Measurements from ENCODE around the gene LYZL4. TPM values are rescaled to one million over a fixed set of nuclear protein-coding genes. Genes with fewer than 3 reads are reported as not detected.

LYZL4 gene
- polyA plus RNA-seq, 1 of the 3 experiments (the other 2 are of a cell fraction), result not detected

GRCh38 chr3:42440924-42441323, 30.5 kb upstream of the LYZL4 start (continued):
- TF ChIP-seq, protein P1, sequence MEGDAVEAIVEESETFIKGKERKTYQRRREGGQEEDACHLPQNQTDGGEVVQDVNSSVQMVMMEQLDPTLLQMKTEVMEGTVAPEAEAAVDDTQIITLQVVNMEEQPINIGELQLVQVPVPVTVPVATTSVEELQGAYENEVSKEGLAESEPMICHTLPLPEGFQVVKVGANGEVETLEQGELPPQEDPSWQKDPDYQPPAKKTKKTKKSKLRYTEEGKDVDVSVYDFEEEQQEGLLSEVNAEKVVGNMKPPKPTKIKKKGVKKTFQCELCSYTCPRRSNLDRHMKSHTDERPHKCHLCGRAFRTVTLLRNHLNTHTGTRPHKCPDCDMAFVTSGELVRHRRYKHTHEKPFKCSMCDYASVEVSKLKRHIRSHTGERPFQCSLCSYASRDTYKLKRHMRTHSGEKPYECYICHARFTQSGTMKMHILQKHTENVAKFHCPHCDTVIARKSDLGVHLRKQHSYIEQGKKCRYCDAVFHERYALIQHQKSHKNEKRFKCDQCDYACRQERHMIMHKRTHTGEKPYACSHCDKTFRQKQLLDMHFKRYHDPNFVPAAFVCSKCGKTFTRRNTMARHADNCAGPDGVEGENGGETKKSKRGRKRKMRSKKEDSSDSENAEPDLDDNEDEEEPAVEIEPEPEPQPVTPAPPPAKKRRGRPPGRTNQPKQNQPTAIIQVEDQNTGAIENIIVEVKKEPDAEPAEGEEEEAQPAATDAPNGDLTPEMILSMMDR (IDR thresholded peaks at IDR 0.05), result no peak
- no peak for TF ChIP-seq EP300 (IDR thresholded peaks at IDR 0.05; ENCODE audit: borderline replicate concordance in 1 of 2, low read depth in 1 of 2, low read length in 1 of 2)
- TF ChIP-seq FOXM1 (IDR thresholded peaks at IDR 0.05; ENCODE audit: low read depth), result no peak
- TF ChIP-seq JUND (IDR thresholded peaks at IDR 0.05), result no peak
- no peak for TF ChIP-seq GABPA (IDR thresholded peaks at IDR 0.05; ENCODE audit: low read depth)
- TF ChIP-seq, protein P2, sequence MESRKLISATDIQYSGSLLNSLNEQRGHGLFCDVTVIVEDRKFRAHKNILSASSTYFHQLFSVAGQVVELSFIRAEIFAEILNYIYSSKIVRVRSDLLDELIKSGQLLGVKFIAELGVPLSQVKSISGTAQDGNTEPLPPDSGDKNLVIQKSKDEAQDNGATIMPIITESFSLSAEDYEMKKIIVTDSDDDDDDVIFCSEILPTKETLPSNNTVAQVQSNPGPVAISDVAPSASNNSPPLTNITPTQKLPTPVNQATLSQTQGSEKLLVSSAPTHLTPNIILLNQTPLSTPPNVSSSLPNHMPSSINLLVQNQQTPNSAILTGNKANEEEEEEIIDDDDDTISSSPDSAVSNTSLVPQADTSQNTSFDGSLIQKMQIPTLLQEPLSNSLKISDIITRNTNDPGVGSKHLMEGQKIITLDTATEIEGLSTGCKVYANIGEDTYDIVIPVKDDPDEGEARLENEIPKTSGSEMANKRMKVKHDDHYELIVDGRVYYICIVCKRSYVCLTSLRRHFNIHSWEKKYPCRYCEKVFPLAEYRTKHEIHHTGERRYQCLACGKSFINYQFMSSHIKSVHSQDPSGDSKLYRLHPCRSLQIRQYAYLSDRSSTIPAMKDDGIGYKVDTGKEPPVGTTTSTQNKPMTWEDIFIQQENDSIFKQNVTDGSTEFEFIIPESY (IDR thresholded peaks at IDR 0.05; ENCODE audit: borderline replicate concordance, low read depth), result no peak
- TF ChIP-seq IRF3 (IDR thresholded peaks at IDR 0.05; ENCODE audit: low read depth, low read length), result no peak
- no peak for TF ChIP-seq YY1 (IDR thresholded peaks at IDR 0.05; ENCODE audit: low read depth)
- no peak for TF ChIP-seq POLR2AphosphoS5 (IDR thresholded peaks at IDR 0.05; ENCODE audit: low read depth, low read length)
- no peak for TF ChIP-seq FOSL2 (IDR thresholded peaks at IDR 0.05; ENCODE audit: borderline replicate concordance, low read depth)
- no peak for TF ChIP-seq RFX5 (IDR thresholded peaks at IDR 0.05; ENCODE audit: low read length)

DNA sequence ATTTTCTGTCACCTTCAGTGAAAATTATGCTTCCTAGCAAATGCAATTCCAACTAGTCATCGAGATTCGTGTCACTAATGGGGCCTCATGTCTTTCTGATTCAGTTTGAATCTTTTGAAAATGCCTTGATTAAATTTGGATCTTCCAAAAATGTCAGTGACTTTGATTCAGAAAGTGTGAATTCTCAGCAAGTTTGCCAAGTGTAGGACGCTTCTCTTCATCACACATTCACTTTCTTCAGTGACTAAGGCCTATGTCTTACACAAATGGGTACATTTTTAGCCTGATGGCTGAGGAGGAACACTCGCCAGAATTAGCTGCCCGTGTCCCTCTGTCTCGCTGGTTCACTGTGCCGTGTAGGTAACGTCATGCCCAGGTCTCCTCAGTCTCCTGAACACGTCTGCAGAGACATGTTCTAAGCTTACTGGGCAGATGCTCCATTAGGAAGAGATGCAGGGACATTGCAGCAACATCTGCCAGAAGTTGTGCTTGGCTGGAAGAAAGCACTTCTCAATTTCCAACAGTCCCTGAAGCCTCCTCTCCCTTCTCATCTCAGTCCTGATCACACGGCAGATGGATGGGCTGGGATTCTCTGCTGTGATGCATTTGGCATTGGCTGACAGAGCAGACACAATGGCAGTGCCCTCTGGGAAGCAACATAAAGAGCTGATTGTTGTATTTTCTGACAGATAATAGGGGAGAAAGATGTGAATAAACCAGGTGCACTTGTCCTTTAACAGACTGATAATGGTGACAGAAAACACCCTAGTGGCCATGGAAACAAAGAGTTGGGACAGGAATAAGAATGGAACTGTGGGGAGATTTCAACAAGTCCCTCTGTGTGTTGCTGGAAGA, 29.1 kb upstream of the LYZL4 start:
- no peaks in the 10 kb centered on the region; the same call in 1 of the 2 replicates for H3K27me3 ChIP-seq (ENCODE audit: insufficient read depth)
- H3K4me3 ChIP-seq (ENCODE audit: low read depth in 2 of 2, low read length in 1 of 2), result no peak overlapping the region
- DNase-seq, result no peak
- no peaks in the 10 kb centered on the region for H3K79me2 ChIP-seq (ENCODE audit: insufficient read depth)
- no peaks in the 10 kb centered on the region for H3K9me3 ChIP-seq
- no peak for TF ChIP-seq FOSL2 (IDR thresholded peaks at IDR 0.05; ENCODE audit: borderline replicate concordance, low read depth)
- ChIA-PET CTCF (interaction anchor here (0.9 to 6.8 kb wide), 2 partner anchors 191 to 248 kb away, joined by 3 to 169 read pairs; no protein-coding TSS in a partner anchor), POLR2A (no interaction called here)
- H3K4me2 ChIP-seq, result no peak overlapping the region
- H3F3A ChIP-seq (replicated peaks; ENCODE audit: insufficient read depth), result no peaks in the 10 kb centered on the region
- 18% methylated on average over 5 of the region's 10 CpGs for WGBS (ENCODE audit: low lambda C conversion rate)
- peaks cover 0 to 5% of the 10 kb centered on the region in 2 experiments; a peak in 1 of 4 replicates for H3K4me1 ChIP-seq (ENCODE audit: control insufficient read depth in 1 of 2, insufficient read depth in 2 of 2, low read depth in 1 of 2, low read length in 1 of 2)
- H2AFZ ChIP-seq (ENCODE audit: low read depth), result no peak overlapping the region
- H4K20me1 ChIP-seq (ENCODE audit: insufficient read depth), result no peaks in the 10 kb centered on the region
- H3K27ac ChIP-seq (ENCODE audit: low read depth in 2 of 2, low read length in 1 of 2), result no peak overlapping the region
- H3K36me3 ChIP-seq (replicated peaks in 1 of 2; ENCODE audit: control insufficient read depth in 1 of 2, insufficient read depth in 2 of 2, low read length in 1 of 2), result no peaks in the 10 kb centered on the region
- no peaks in the 10 kb centered on the region for H3K9me2 ChIP-seq
- no peak overlapping the region for H3K9ac ChIP-seq
